Colonic mucosa (tissue), 4 donors: ENCODE results near the gene RNF11. TPM values are rescaled to one million over a fixed set of nuclear protein-coding genes. Genes with fewer than 3 reads are reported as not detected.
A peak's percentile ranks its signal among the peaks of the same experiment; 100 is the strongest.

Source experiments
- DNase-seq: peaks from one replicate; pipeline ENCODE4 v3.0.0-alpha.2; 2020
- H3K27ac ChIP-seq: fragments of 200-600 bp; one replicate; pipeline ENCODE4 v1.8.0; 2021
- H3K27me3 ChIP-seq: fragments of 200-600 bp; one replicate; pipeline ENCODE4 v1.8.0; 2021
- H3K36me3 ChIP-seq: fragments of 200-600 bp; one replicate; pipeline ENCODE4 v1.8.0; 2021
- H3K4me1 ChIP-seq: fragments of 200-600 bp; one replicate; pipeline ENCODE4 v1.8.0; 2021; ENCODE audit warnings: mild to moderate bottlenecking
- H3K4me3 ChIP-seq: fragments of 200-600 bp; one replicate; pipeline ENCODE4 v1.8.0; 2021
- H3K9ac ChIP-seq, 2 donors: one replicate each; pipeline ENCODE4 v1.7.0; 2013; ENCODE audit warnings: control low read depth in 2 of 2, low read depth in 2 of 2, low read length in 2 of 2
- H3K9me3 ChIP-seq: fragments of 200-600 bp; one replicate; pipeline ENCODE4 v1.8.0; 2021
- intact Hi-C: fragments of 100-400 bp; cut with DNase I; formaldehyde crosslinking; loops from one replicate; pipeline ENCODE4 v1.14.1; 2022
- total RNA-seq, 2 donors: library from RNA; stranded (reverse); fragmentation: NEBNext Ultra II Directional in 1 of 2; extraction: Animal tissue kit (Norgen Biotek cat#: 25700) in 1 of 2; gene quantifications; one replicate each; pipeline ENCODE4 v1.2.1, GENCODE V29; 2021
- TF ChIP-seq, protein P1 (sequence below): fragments of 200-600 bp; IDR thresholded peaks from one replicate; pipeline ENCODE4 v1.8.0; 2022; ENCODE audit warnings: antibody characterized with exemption, mild to moderate bottlenecking
- donor health status: healthy.
- donor health status: DM: no; HTN: no; CAD: no.
- donor health status: DM: no; HTN: no; CAD: no.

RNF11 gene, protein sequence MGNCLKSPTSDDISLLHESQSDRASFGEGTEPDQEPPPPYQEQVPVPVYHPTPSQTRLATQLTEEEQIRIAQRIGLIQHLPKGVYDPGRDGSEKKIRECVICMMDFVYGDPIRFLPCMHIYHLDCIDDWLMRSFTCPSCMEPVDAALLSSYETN
- 100 to 1,000 TPM in 1 of 2 donors, 10 to 100 TPM in 1; 46.8 to 104 TPM for total RNA-seq

DNA sequence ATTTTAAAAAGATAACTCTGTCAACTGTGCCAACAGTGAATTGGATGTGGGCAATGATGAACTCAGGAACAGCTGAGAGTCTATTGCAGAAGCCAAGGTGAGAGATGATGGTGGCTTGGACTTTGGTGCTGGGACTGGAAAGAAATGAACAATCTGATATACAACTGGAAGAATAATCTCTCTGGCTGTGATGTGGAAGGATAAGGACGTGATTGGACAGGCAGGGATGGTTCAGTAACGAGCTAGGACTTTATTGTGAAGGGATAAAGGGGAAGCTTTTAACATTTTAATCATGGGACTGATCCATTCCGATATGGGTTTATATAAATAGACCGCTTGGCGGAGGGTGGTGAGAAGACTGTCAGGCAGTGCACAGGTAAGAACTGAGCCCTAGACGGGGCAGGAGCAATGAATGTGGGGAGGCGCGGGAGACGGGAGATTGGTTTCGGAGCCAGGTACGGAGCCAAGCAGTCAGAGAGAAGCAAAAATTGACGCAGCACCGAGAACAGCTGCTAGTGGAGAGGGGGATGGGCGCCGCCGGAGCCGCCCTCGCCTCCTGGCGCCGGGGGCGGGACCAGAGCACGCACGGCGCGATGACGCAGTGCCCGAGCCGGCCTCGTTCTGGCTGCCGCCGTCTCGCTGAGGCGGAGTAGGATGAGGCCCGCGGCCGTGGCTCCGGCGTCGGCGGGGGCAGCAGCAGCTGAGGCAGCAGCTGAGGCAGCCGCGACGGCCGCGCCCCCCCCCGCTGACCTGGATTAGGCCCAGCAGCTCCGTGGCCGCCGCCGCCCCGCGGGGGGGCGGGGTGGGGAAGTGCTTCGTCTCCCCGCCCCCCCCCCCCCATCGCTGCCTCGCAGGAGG is at the start of gene RNF11:
RNF11 (plus strand) TSS at position 601 of the 858 bp plus-strand sequence. CDS start 484 bp downstream, outside the sequence.
- TF ChIP-seq, protein P1, sequence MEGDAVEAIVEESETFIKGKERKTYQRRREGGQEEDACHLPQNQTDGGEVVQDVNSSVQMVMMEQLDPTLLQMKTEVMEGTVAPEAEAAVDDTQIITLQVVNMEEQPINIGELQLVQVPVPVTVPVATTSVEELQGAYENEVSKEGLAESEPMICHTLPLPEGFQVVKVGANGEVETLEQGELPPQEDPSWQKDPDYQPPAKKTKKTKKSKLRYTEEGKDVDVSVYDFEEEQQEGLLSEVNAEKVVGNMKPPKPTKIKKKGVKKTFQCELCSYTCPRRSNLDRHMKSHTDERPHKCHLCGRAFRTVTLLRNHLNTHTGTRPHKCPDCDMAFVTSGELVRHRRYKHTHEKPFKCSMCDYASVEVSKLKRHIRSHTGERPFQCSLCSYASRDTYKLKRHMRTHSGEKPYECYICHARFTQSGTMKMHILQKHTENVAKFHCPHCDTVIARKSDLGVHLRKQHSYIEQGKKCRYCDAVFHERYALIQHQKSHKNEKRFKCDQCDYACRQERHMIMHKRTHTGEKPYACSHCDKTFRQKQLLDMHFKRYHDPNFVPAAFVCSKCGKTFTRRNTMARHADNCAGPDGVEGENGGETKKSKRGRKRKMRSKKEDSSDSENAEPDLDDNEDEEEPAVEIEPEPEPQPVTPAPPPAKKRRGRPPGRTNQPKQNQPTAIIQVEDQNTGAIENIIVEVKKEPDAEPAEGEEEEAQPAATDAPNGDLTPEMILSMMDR, result no peak
- peak; percentile 92 for DNase-seq
- Histone ChIP-seq H3K27ac (peak within 1 kb of the TSS; percentile 88), H3K27me3 (no peaks in the 10 kb centered on the region), H3K9ac (peak within 1 kb of the TSS; percentile 100), H3K36me3 (no peaks in the 10 kb centered on the region), H3K4me1 (peaks cover 25% of the 10 kb centered on the region), H3K4me3 (peak within 1 kb of the TSS; percentile 68), H3K9me3 (no peaks in the 10 kb centered on the region)
- intact Hi-C loops, result no loop called here

DNA sequence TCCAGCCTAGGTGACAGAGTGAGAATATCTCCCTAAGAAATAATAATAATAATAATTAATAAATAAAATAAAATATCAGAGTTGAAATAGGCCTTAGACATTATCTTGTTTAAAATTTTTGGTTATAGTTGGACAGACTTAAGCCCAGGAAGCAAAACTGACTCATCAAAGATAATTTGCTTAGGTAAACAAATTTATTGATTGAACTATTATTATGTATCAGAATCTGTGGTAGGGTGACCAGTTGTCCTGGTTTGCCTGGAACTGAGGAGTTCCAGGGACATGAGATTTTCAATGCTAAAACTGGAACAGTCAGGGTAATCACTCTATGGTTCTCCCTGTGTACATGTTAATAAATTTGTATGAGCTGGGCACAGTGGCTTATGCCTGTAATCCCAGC is 47.8 kb upstream of the RNF11 start:
- Histone ChIP-seq H3K4me3 (no peak overlapping the region), H3K36me3 (no peaks in the 10 kb centered on the region), H3K4me1 (no peaks in the 10 kb centered on the region), H3K9ac (no peak overlapping the region), H3K9me3 (no peaks in the 10 kb centered on the region), H3K27ac (no peak overlapping the region), H3K27me3 (no peaks in the 10 kb centered on the region)
- no peak for DNase-seq
- TF ChIP-seq, protein P1, result no peak
- intact Hi-C loops, result no loop called here

DNA sequence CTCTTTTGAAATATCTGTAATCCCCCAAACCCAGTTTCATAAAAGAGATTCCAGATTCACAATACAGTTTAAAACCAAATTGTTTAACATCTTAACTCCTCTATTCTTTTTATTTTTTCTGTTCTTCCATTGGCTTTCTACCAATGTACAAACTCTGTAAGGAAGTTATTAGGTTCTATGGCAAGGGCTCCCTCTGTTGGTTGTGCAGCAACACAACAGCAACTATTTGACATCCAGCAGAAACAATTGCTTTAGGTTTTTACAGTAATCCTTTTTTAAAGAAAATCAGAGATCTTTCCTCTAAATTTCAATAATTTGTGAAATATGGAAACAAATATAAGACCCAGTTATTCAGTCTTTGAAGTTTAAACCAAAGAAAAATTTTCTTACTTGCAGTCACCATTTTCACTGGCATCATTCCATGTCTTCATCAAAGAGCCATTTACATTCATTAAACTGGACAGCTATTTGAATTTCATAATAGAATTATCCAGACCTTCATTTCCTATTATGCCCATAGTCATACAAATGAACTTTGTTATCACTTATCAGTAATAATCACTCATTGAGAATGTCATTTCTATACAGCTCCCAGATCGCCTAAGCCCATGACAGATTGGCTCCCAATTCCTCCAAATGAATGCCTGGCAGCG is 46.5 kb upstream of the RNF11 start:
- peak; percentile 34 for DNase-seq
- H3K9ac ChIP-seq, result no peak overlapping the region
- no peaks in the 10 kb centered on the region for H3K36me3 ChIP-seq
- intact Hi-C loops, result loop anchor here (5.0 kb wide), 3 partner anchors 103 to 412 kb away; no protein-coding TSS in a partner anchor
- H3K9me3 ChIP-seq, result no peaks in the 10 kb centered on the region
- H3K27me3 ChIP-seq, result no peaks in the 10 kb centered on the region
- H3K27ac ChIP-seq, result no peak overlapping the region
- TF ChIP-seq, protein P1, result peak; percentile 83
- H3K4me3 ChIP-seq, result no peak overlapping the region
- no peaks in the 10 kb centered on the region for H3K4me1 ChIP-seq

DNA sequence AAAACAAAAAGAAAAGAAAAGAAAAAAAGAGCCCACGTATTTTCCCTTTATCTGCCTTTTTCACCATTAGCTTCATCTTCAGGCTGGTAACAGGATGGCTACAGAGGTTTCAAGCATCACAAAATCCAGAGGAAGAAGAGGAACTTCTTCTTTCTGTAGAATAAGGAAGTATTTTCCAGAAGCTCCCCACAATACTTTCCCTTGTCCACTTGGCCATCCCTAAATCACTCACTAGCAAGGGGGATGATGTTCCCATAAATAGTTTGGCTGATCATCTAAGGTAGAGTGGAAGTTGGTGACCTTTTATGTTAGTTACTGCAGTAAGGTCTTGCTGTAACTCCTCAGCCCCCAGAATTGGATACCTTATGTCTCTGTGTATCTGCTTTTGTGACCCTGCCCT is 45.1 kb upstream of the RNF11 start:
- no peaks in the 10 kb centered on the region for H3K9me3 ChIP-seq
- intact Hi-C loops, result loop anchor here (5.0 kb wide), 3 partner anchors 101 to 414 kb away; no protein-coding TSS in a partner anchor
- no peaks in the 10 kb centered on the region for H3K4me1 ChIP-seq
- H3K4me3 ChIP-seq, result no peak overlapping the region
- no peak overlapping the region for H3K9ac ChIP-seq
- TF ChIP-seq, protein P1, result no peak
- H3K27me3 ChIP-seq, result no peaks in the 10 kb centered on the region
- no peak overlapping the region for H3K27ac ChIP-seq
- no peak for DNase-seq
- H3K36me3 ChIP-seq, result no peaks in the 10 kb centered on the region

DNA sequence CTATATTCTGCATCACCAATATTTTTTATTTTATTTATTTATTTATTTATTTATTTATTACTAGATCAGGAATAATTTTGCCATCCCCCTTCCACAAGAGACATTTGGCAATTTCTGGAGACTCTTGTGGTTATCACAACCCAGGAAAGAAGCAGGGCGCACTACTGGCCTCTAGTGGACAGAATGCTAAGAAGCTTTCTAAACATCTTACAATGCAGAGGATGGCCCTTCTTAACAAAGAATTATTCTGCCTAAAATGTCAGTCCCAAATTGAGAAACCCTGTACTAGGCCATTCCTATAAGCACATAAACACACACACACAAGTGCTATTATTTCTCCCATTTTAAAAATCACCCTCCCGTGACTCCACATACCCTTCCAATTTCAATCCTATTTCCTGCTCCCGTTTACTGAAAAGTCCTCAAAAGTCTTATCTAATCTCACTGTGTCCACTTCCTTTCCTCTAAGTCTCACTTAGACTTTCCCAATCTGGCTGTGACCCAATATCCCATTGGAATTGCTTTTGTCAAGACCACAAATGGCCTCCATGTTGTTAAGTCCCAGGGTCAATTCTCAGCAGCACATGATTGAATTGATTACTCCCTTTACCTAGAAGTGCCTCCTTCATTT is 43.7 kb upstream of the RNF11 start:
- peak; percentile 74 for DNase-seq
- Histone ChIP-seq H3K27ac (no peak overlapping the region), H3K9ac (no peak overlapping the region), H3K4me3 (no peak overlapping the region), H3K4me1 (no peaks in the 10 kb centered on the region), H3K27me3 (no peaks in the 10 kb centered on the region), H3K36me3 (no peaks in the 10 kb centered on the region), H3K9me3 (no peaks in the 10 kb centered on the region)
- TF ChIP-seq, protein P1, result peak; percentile 76
- intact Hi-C loops, result loop anchor here (5.0 kb wide), 3 partner anchors 100 to 415 kb away; no protein-coding TSS in a partner anchor
